Measurements from ENCODE around the gene TBCK. TPM values are rescaled to one million over a fixed set of nuclear protein-coding genes. Genes with fewer than 3 reads are reported as not detected.

The TBCK gene
- total and polyA plus RNA-seq, 2 of the 8 experiments (the other 6 are each of a cell fraction or from before 2014, with no cell fraction given) = 10.2 to 18.7 TPM

GRCh38 chr4:106261980-106262379 lies 54.0 kb downstream of the TBCK start:
- no peak overlapping the region for H3K27ac ChIP-seq (ENCODE audit: low read depth, low read length)
- DNase-seq (ENCODE audit: low read depth in 1 of 2, low spot score in 2 of 2) = no peak
- H2BK12ac ChIP-seq (ENCODE audit: low read depth, low read length) = no peak overlapping the region
- no peak overlapping the region for H2BK5ac ChIP-seq (ENCODE audit: low read depth, low read length)
- no peaks in the 10 kb centered on the region for H3K79me2 ChIP-seq (ENCODE audit: control insufficient read depth in 1 of 2, insufficient read depth in 2 of 2, low read length in 2 of 2)
- ChIA-PET CTCF (ENCODE audit: partially characterized antibody) (no interaction called here), POLR2A (ENCODE audit: partially characterized antibody) (no interaction called here)
- no peak overlapping the region for H3K56ac ChIP-seq (replicated peaks; ENCODE audit: insufficient read length, low read depth, low read length)
- H3K9me3 ChIP-seq (ENCODE audit: insufficient read depth in 2 of 2, low read depth in 1 of 2, low read length in 1 of 2) = no peaks in the 10 kb centered on the region
- no peaks in the 10 kb centered on the region for H3K27me3 ChIP-seq (replicated peaks in 1 of 4; ENCODE audit: control insufficient read depth in 3 of 4, extremely low read depth in 1 of 4, insufficient read depth in 3 of 4, low read length in 3 of 4)
- no peak overlapping the region for H4K5ac ChIP-seq (ENCODE audit: insufficient read length, low read depth, low read length)
- no peak overlapping the region for H4K8ac ChIP-seq (ENCODE audit: extremely low read depth, insufficient read depth, low read length)
- no peak for FAIRE-seq
- H2BK120ac ChIP-seq (replicated peaks; ENCODE audit: low read depth, low read length) = no peak overlapping the region
- TF ChIP-seq PHF8 (conservative IDR thresholded peaks at IDR 0.05; ENCODE audit: low read depth, low read length) = no peak
- no peak for TF ChIP-seq ATF2 (IDR thresholded peaks at IDR 0.05; ENCODE audit: low read length)
- H3K23me2 ChIP-seq (ENCODE audit: low read depth, low read length) = no peaks in the 10 kb centered on the region
- H3K14ac ChIP-seq (ENCODE audit: insufficient read length) = no peak overlapping the region
- H3K9ac ChIP-seq (replicated peaks in 1 of 4; ENCODE audit: extremely low read depth in 1 of 4, low read depth in 3 of 4, low read length in 3 of 4) = no peak overlapping the region
- no peak overlapping the region for H2AK5ac ChIP-seq (ENCODE audit: low read depth, low read length)
- no peak overlapping the region for H2BK20ac ChIP-seq (ENCODE audit: low read length)
- H2AFZ ChIP-seq (ENCODE audit: low read length) = no peak overlapping the region
- no peaks in the 10 kb centered on the region for H3K79me1 ChIP-seq (ENCODE audit: low read depth, low read length)
- no peak overlapping the region for H3K4me3 ChIP-seq (ENCODE audit: extremely low read depth in 1 of 4, insufficient read depth in 2 of 4, low read depth in 3 of 4, low read length in 4 of 4)
- H3K36me3 ChIP-seq (ENCODE audit: control insufficient read depth in 2 of 4, insufficient read depth in 4 of 4, low read length in 3 of 4) = no peaks in the 10 kb centered on the region
- H3K23ac ChIP-seq (ENCODE audit: insufficient read length) = no peak overlapping the region
- H3K4ac ChIP-seq (replicated peaks; ENCODE audit: insufficient read length, low read depth, low read length) = no peak overlapping the region
- no peaks in the 10 kb centered on the region for H4K20me1 ChIP-seq (replicated peaks in 1 of 2; ENCODE audit: control insufficient read depth in 1 of 2, insufficient read depth in 2 of 2, low read length in 2 of 2)
- H3K4me2 ChIP-seq (ENCODE audit: insufficient read depth in 1 of 2, low read depth in 2 of 2, low read length in 2 of 2) = no peak overlapping the region
- no peak overlapping the region for H4K91ac ChIP-seq (replicated peaks; ENCODE audit: insufficient read length, low read length)
- H3K4me1 ChIP-seq (replicated peaks in 1 of 4; ENCODE audit: control insufficient read depth in 3 of 4, insufficient read depth in 4 of 4, low read length in 3 of 4) = peaks cover 0 to 5% (median 0%) of the 10 kb centered on the region in 4 experiments; a peak in 1 of 7 replicates
- H3K18ac ChIP-seq (ENCODE audit: extremely low read depth, low read length) = no peak overlapping the region
- H2BK15ac ChIP-seq (ENCODE audit: low read length) = no peak overlapping the region
- 96% methylated on average over 2 of the region's 2 CpGs; no CpG with 5 or more reads in 1 of the 2 experiments for WGBS, 2 experiments (ENCODE audit: extremely low coverage in 1 of 2, insufficient coverage in 1 of 2, insufficient read length in 1 of 2, insufficient replicate concordance in 2 of 2, low coverage in 1 of 2, low lambda C conversion rate in 2 of 2, missing lambda C conversion rate in 1 of 2)
